Liver (tissue), 9 donors: ENCODE data around the gene MTSS2. TPM values are rescaled to one million over a fixed set of nuclear protein-coding genes. Genes with fewer than 3 reads are reported as not detected.
"Not testable (repeated sequence)": the region's sequence is repeated elsewhere in the genome, so short reads cannot be mapped to it uniquely, and the experiment has no call there.

Experiments used
- DNase-seq: peaks from one replicate; pipeline ENCODE4 v3.0.0-alpha.2; 2017; ENCODE audit warnings: low spot score
- H3K27ac ChIP-seq, 2 donors: one replicate each; pipeline ENCODE4 v1.7.0; 2013; ENCODE audit warnings: inconsistent platforms in 2 of 2, low read length in 2 of 2, control low read depth in 1 of 2, low read depth in 1 of 2, mild to moderate bottlenecking in 1 of 2
- H3K27me3 ChIP-seq, 4 donors: one replicate each; pipeline versions ENCODE4 v1.6.1 to v1.7.0; 2013; ENCODE audit warnings: low read length in 3 of 4, inconsistent platforms in 1 of 4, mild to moderate bottlenecking in 1 of 4, moderate library complexity in 1 of 4; ENCODE audit not compliant: control insufficient read depth in 4 of 4, insufficient read depth in 4 of 4
- H3K36me3 ChIP-seq, 4 donors: one replicate each; pipeline versions ENCODE4 v1.6.1 to v1.7.0; 2013; ENCODE audit warnings: low read length in 3 of 4, mild to moderate bottlenecking in 3 of 4, low read depth in 1 of 4, moderate library complexity in 1 of 4; ENCODE audit not compliant: control insufficient read depth in 4 of 4, insufficient read depth in 3 of 4
- H3K4me1 ChIP-seq, 4 donors: one replicate each; pipeline versions ENCODE4 v1.6.1 to v1.7.0; 2013; ENCODE audit warnings: low read length in 3 of 4, mild to moderate bottlenecking in 3 of 4, moderate library complexity in 1 of 4; ENCODE audit not compliant: control insufficient read depth in 4 of 4, insufficient read depth in 4 of 4
- H3K4me3 ChIP-seq, 3 donors: one replicate each; pipeline versions ENCODE4 v1.6.1 to v1.7.0; 2013; ENCODE audit warnings: low read length in 3 of 3, control low read depth in 1 of 3, low read depth in 1 of 3, mild to moderate bottlenecking in 1 of 3
- H3K9ac ChIP-seq, 2 donors: one replicate each; pipeline ENCODE4 v1.7.0; 2013; ENCODE audit warnings: low read length in 2 of 2, mild to moderate bottlenecking in 2 of 2, moderate library complexity in 2 of 2, control low read depth in 1 of 2, low read depth in 1 of 2
- H3K9me3 ChIP-seq, 4 donors: one replicate each; pipeline versions ENCODE4 v1.6.1 to v1.7.0; 2013; ENCODE audit warnings: low read length in 3 of 4; ENCODE audit not compliant: control insufficient read depth in 4 of 4
- CTCF ChIP-seq: fragments of 150-350 bp; IDR thresholded peaks from 2 replicates; pipeline ENCODE4 v1.5.1; 2017; ENCODE audit warnings: improper control_type of control experiment, low read depth, low read length; ENCODE audit not compliant: missing input control
- FOXA1 ChIP-seq: IDR thresholded peaks from 2 replicates; pipeline ENCODE4 v1.6.1; 2016; ENCODE audit warnings: antibody characterized with exemption
- FOXA2 ChIP-seq: IDR thresholded peaks from 2 replicates; pipeline ENCODE4 v1.6.1; 2016; ENCODE audit warnings: antibody characterized with exemption
- GABPA ChIP-seq, 2 donors: IDR thresholded peaks in 1 of 2; conservative IDR thresholded peaks in 1 of 2; 2 replicates each; pipeline ENCODE4 v1.6.1; 2016; ENCODE audit warnings: antibody characterized with exemption in 2 of 2, mild to moderate bottlenecking in 1 of 2, moderate library complexity in 1 of 2
- HNF4G ChIP-seq: IDR thresholded peaks from 2 replicates; pipeline ENCODE4 v1.6.1; 2016; ENCODE audit warnings: antibody characterized with exemption
- JUND ChIP-seq, 2 donors: IDR thresholded peaks; 2 replicates each; pipeline ENCODE4 v1.6.1; 2016; ENCODE audit warnings: antibody characterized with exemption in 2 of 2
- MAX ChIP-seq: IDR thresholded peaks from 2 replicates; pipeline ENCODE4 v1.6.1; 2016; ENCODE audit warnings: antibody characterized with exemption
- NR2F2 ChIP-seq: IDR thresholded peaks from 2 replicates; pipeline ENCODE4 v1.6.1; 2016; ENCODE audit warnings: antibody characterized with exemption
- RAD21 ChIP-seq, 2 donors: IDR thresholded peaks; 2 replicates each; pipeline ENCODE4 v1.6.1; 2016; ENCODE audit warnings: antibody characterized with exemption in 2 of 2, mild to moderate bottlenecking in 2 of 2
- REST ChIP-seq: IDR thresholded peaks from 2 replicates; pipeline ENCODE4 v1.6.1; 2016; ENCODE audit warnings: antibody characterized with exemption, mild to moderate bottlenecking
- RXRA ChIP-seq, 2 donors: IDR thresholded peaks; 2 replicates each; pipeline ENCODE4 v1.6.1; 2017 to 2018; ENCODE audit warnings: antibody characterized with exemption in 2 of 2, mild to moderate bottlenecking in 1 of 2
- SP1 ChIP-seq: IDR thresholded peaks from 2 replicates; pipeline ENCODE4 v1.6.1; 2018; ENCODE audit warnings: antibody characterized with exemption, mild to moderate bottlenecking
- TAF1 ChIP-seq: conservative IDR thresholded peaks from 2 replicates; pipeline ENCODE4 v1.6.1; 2016; ENCODE audit warnings: antibody characterized with exemption, mild to moderate bottlenecking
- YY1 ChIP-seq: IDR thresholded peaks from 2 replicates; pipeline ENCODE4 v1.6.1; 2016; ENCODE audit warnings: antibody characterized with exemption, mild to moderate bottlenecking
- WGBS: extraction: QIAGEN DNeasy Blood & Tissue Kit; methylation state at CpG from one replicate; pipeline ENCODE4 v1.1.7; 2013; 5-methylcytosine and 5-hydroxymethylcytosine counted together
- polyA plus RNA-seq, 2 donors: library from polyadenylated mRNA; stranded (reverse) in 1 of 2; unstranded in 1 of 2; fragments of 200-250 nt in 1 of 2; fragments of >200 nt in 1 of 2; fragmentation: Nextera tagmentation in 1 of 2; extraction: Ambion mirVana in 1 of 2; gene quantifications; one replicate each; pipeline versions ENCODE4 v1.2.1 to v1.2.3, GENCODE V29; 2013 to 2015
- total RNA-seq, 2 donors: library from RNA; depleted of rRNA; stranded (reverse); fragments of >200 nt; gene quantifications; one replicate each; pipeline ENCODE4 v1.2.3, GENCODE V29; 2014
- TF ChIP-seq, protein P1 (sequence below): IDR thresholded peaks from 2 replicates; pipeline ENCODE4 v1.6.1; 2016; ENCODE audit warnings: antibody characterized with exemption
- TF ChIP-seq, protein P2 (sequence below): IDR thresholded peaks from 2 replicates; pipeline ENCODE4 v1.6.1; 2016; ENCODE audit warnings: antibody characterized with exemption
- donor health status: healthy.
- donor health status: healthy.
- donor health status: healthy.
- donor health status: healthy.
- donor health status: healthy.

Gene MTSS2
- total and polyA plus RNA-seq, 4 donors, result 3.8 to 95.7 (median 35.9) TPM

DNA sequence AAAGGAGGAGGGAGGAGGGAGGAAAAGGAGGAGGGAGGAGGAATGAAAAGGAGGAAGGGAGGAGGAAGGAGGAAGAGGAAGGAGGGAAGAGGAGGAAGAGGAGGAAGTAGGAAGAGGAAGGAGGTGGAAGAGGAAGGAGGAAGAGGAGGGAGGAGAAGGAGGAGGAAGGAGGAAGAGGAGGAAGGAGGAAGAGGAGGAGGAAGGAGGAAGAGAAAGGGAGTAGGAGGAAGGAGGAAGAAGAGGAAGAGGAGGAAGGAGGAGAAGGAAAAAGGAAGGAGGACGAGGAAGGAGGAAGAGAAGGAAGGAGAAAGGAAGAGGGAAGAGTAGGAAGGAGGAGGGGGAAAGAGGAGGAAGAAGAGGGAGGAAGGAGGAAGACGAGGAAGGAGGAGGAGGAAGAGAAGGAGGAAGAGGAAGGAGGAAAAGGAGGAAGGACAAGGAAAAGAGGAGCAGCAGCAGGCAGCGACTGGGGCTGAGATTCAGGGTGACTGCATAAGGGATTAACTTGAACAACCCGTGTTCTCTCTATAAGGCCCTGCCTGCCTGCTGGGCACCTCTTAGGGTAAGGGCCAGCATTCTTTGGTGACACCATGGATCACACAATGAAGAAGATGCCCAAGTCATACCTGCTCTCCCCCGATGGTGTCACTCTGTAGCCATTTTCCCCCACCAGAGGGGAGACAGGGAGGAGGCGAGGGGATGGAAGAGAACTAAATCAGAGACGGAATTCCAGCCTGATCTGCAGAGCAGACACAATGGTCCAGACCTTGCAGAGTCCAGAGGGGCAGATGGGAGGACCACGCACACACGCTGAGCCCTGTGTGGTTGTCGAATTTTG, 40.9 kb downstream of the MTSS2 start:
- no peaks in the 10 kb centered on the region for H3K4me1 ChIP-seq

GRCh38 chr16:70643264-70643663, 42.6 kb downstream of the MTSS2 start:
- DNase-seq, H3K27me3 ChIP-seq, H3K9me3 ChIP-seq, H3K36me3 ChIP-seq, H3K4me3 ChIP-seq, H3K9ac ChIP-seq, H3K27ac ChIP-seq, H3K4me1 ChIP-seq: not testable (repeated sequence)
- WGBS, result 84% methylated on average over 7 of the region's 7 CpGs

More for the DNA sequence above, 40.9 kb downstream of the MTSS2 start:
- Histone ChIP-seq H3K4me3 (no peak overlapping the region), H3K9ac (no peak overlapping the region), H3K27me3 (no peaks in the 10 kb centered on the region), H3K9me3 (no peaks in the 10 kb centered on the region), H3K27ac (no peak overlapping the region), H3K36me3 (no peaks in the 10 kb centered on the region)
- no peak for TF ChIP-seq HNF4G
- TF ChIP-seq RXRA (IDR thresholded peaks at IDR 0.05), result no peak
- TF ChIP-seq MAX, result no peak
- TF ChIP-seq, protein P1, sequence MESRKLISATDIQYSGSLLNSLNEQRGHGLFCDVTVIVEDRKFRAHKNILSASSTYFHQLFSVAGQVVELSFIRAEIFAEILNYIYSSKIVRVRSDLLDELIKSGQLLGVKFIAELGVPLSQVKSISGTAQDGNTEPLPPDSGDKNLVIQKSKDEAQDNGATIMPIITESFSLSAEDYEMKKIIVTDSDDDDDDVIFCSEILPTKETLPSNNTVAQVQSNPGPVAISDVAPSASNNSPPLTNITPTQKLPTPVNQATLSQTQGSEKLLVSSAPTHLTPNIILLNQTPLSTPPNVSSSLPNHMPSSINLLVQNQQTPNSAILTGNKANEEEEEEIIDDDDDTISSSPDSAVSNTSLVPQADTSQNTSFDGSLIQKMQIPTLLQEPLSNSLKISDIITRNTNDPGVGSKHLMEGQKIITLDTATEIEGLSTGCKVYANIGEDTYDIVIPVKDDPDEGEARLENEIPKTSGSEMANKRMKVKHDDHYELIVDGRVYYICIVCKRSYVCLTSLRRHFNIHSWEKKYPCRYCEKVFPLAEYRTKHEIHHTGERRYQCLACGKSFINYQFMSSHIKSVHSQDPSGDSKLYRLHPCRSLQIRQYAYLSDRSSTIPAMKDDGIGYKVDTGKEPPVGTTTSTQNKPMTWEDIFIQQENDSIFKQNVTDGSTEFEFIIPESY, result no peak
- TF ChIP-seq JUND (IDR thresholded peaks at IDR 0.05), result no peak
- TF ChIP-seq, protein P2, sequence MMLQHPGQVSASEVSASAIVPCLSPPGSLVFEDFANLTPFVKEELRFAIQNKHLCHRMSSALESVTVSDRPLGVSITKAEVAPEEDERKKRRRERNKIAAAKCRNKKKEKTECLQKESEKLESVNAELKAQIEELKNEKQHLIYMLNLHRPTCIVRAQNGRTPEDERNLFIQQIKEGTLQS, result no peak
- no peak for TF ChIP-seq NR2F2
- TF ChIP-seq FOXA1, result no peak
- no peak for TF ChIP-seq FOXA2
- no peak for TF ChIP-seq SP1
- no peak for TF ChIP-seq YY1
- no peak for TF ChIP-seq TAF1
- TF ChIP-seq REST, result no peak
- no peak for TF ChIP-seq CTCF
- no peak for TF ChIP-seq RAD21 (IDR thresholded peaks at IDR 0.05)
- TF ChIP-seq GABPA (IDR thresholded peaks at IDR 0.05 in 1 of 2, conservative IDR thresholded peaks at IDR 0.05 in 1 of 2), result no peak
- WGBS, result 77% methylated on average over 10 of the region's 10 CpGs
- no peak for DNase-seq
